Endothelial cell of umbilical vein (primary cell): Measurements from ENCODE around the gene BMP2. TPM values are rescaled to one million over a fixed set of nuclear protein-coding genes. Genes with fewer than 3 reads are reported as not detected.

Experiments used
- BruUV-seq: library from RNA; stranded (reverse); fragments of 400-500 nt; replicated peaks from 2 replicates; lab custom pipeline; 2021; lab: Mats Ljungman, UMichigan
- CTCF ChIA-PET: fragments of 300-600, 350-600 bp; sonication (Branson Sonifier 250); formaldehyde crosslinking; loops from one replicate; lab custom pipeline; 2021; ENCODE audit warnings: antibody characterized with exemption, inconsistent platforms; lab: Charles Lee
- POLR2A ChIA-PET: fragments of 300-600, 350-600 bp; sonication (Branson Sonifier 250); formaldehyde crosslinking; loops from one replicate; lab custom pipeline; 2021; ENCODE audit warnings: antibody characterized with exemption, inconsistent platforms; lab: Charles Lee
- DNase-seq: peaks from one replicate; pipeline ENCODE4 v3.0.0-alpha.2; 2011; ENCODE audit warnings: low read depth, low spot score
- FAIRE-seq: peaks from 2 replicates; lab custom pipeline; 2011; peaks lifted over from hg19 to GRCh38; lab: Jason Lieb, UNC
- H2AFZ ChIP-seq: 2 replicates; pipeline ENCODE4 v1.6.0; 2012; ENCODE audit warnings: low read depth, low read length, control low read depth, inconsistent platforms
- H3K27ac ChIP-seq: 2 replicates; pipeline ENCODE4 v1.5.1; 2011; ENCODE audit warnings: low read depth, mild to moderate bottlenecking, control low read depth, low read length, moderate library complexity; ENCODE audit not compliant: insufficient read depth
- H3K27me3 ChIP-seq, 2 experiments: 2 replicates each; pipeline versions ENCODE4 v1.6.0 to v1.6.1; 2011; ENCODE audit warnings: low read length in 2 of 2, mixed read lengths in 1 of 2; ENCODE audit not compliant: control insufficient read depth in 2 of 2, insufficient read depth in 2 of 2
- H3K36me3 ChIP-seq, 2 experiments: 2 replicates in 1 of 2; 3 replicates in 1 of 2; pipeline ENCODE4 v1.5.1; 2011; ENCODE audit warnings: low read length in 2 of 2, mild to moderate bottlenecking in 1 of 2, moderate library complexity in 1 of 2; ENCODE audit not compliant: control insufficient read depth in 2 of 2, insufficient read depth in 2 of 2; ENCODE audit errors: extremely low read depth in 1 of 2
- H3K4me1 ChIP-seq: 3 replicates; pipeline ENCODE4 v1.5.1; 2011; ENCODE audit warnings: mild to moderate bottlenecking, low read length; ENCODE audit not compliant: control insufficient read depth, insufficient read depth; ENCODE audit errors: extremely low read depth
- H3K4me2 ChIP-seq: 2 replicates; pipeline ENCODE4 v1.6.1; 2011; ENCODE audit warnings: low read length, control low read depth, mixed read lengths; ENCODE audit not compliant: insufficient read depth
- H3K4me3 ChIP-seq, 3 experiments: fragments of 200-600 bp in 1 of 3; sonication (generic), shearing (Covaris generic) in 1 of 3; replicated peaks in 1 of 3; 2 replicates each; pipeline ENCODE4 v1.5.1; 2011 to 2016; ENCODE audit warnings: control low read depth in 3 of 3, low read length in 3 of 3, mild to moderate bottlenecking in 2 of 3, inconsistent platforms in 1 of 3, low read depth in 1 of 3, moderate library complexity in 1 of 3; ENCODE audit not compliant: insufficient read depth in 1 of 3
- H3K79me2 ChIP-seq: 2 replicates; pipeline ENCODE4 v1.6.0; 2012; ENCODE audit warnings: low read length, inconsistent platforms; ENCODE audit not compliant: control insufficient read depth, insufficient read depth
- H3K9ac ChIP-seq: replicated peaks from 2 replicates; pipeline ENCODE3; 2011; ENCODE audit warnings: low read length, control low read depth; ENCODE audit not compliant: insufficient read depth; ENCODE audit errors: extremely low read depth
- H3K9me1 ChIP-seq: replicated peaks from 3 replicates; pipeline ENCODE4 v1.6.0; 2011; ENCODE audit warnings: mild to moderate bottlenecking, low read length; ENCODE audit not compliant: control insufficient read depth, insufficient read depth; ENCODE audit errors: extremely low read depth
- H3K9me3 ChIP-seq: replicated peaks from 2 replicates; pipeline ENCODE4 v1.5.1; 2012; ENCODE audit warnings: low read length, inconsistent platforms; ENCODE audit not compliant: control insufficient read depth, insufficient read depth
- H4K20me1 ChIP-seq: replicated peaks from 2 replicates; pipeline ENCODE3; 2011; ENCODE audit warnings: mild to moderate bottlenecking, low read length; ENCODE audit not compliant: control insufficient read depth, insufficient read depth; ENCODE audit errors: extremely low read depth
- EZH2 ChIP-seq: IDR thresholded peaks from 2 replicates; pipeline ENCODE4 v1.6.1; 2012; ENCODE audit warnings: borderline replicate concordance, low read depth, mild to moderate bottlenecking, moderate library complexity, low read length, inconsistent platforms; ENCODE audit not compliant: severe bottlenecking
- FOS ChIP-seq: IDR thresholded peaks from 2 replicates; pipeline ENCODE4 v1.6.1; 2011; ENCODE audit warnings: mild to moderate bottlenecking, low read length, moderate library complexity, borderline replicate concordance; ENCODE audit not compliant: insufficient read depth
- GATA2 ChIP-seq: IDR thresholded peaks from 2 replicates; pipeline ENCODE4 v1.7.0; 2011; ENCODE audit warnings: low read depth, mild to moderate bottlenecking, moderate library complexity, mixed read lengths, low read length; ENCODE audit not compliant: insufficient read length, insufficient read depth
- JUN ChIP-seq: IDR thresholded peaks from 2 replicates; pipeline ENCODE4 v1.6.1; 2011; ENCODE audit warnings: borderline replicate concordance, low read depth; ENCODE audit not compliant: insufficient read length, insufficient read depth
- MYC ChIP-seq: IDR thresholded peaks from one replicate; pipeline ENCODE4 v1.6.1; 2011; ENCODE audit warnings: mild to moderate bottlenecking, low read depth, low read length
- POLR2A ChIP-seq: IDR thresholded peaks from 2 replicates; pipeline ENCODE4 v1.6.1; 2012; ENCODE audit warnings: low read depth, mild to moderate bottlenecking, control low read depth, low read length
- POLR2AphosphoS5 ChIP-seq: IDR thresholded peaks from 2 replicates; pipeline ENCODE4 v1.6.1; 2012; ENCODE audit warnings: low read depth, mild to moderate bottlenecking, control low read depth, low read length, moderate library complexity; ENCODE audit not compliant: insufficient read depth
- dilution Hi-C: fragments of 300-500 bp; cut with MboI; formaldehyde crosslinking; loops from one replicate; pipeline ENCODE4 v1.15.0; 2019; ENCODE audit warnings: low sequenced_read_pairs; ENCODE audit not compliant: extremely low pct_ligation_motif_present
- intact Hi-C: fragments of 100-400 bp; cut with micrococcal nuclease; formaldehyde crosslinking; loops from one replicate; pipeline ENCODE4 v1.10.0; 2022
- polyA plus RNA-seq, 4 experiments: library from polyadenylated mRNA; depleted of rRNA in 3 of 4; stranded (reverse) in 3 of 4; unstranded in 1 of 4; fragments of >200 nt; gene quantifications; 2 replicates each; pipeline versions ENCODE4 v1.2.1 to v1.2.3, GENCODE V29; 2011 to 2012; ENCODE audit warnings: missing spikeins in 1 of 4
- total RNA-seq: library from RNA; stranded (reverse); gene quantifications from 2 replicates; pipeline ENCODE4 v1.2.3, GENCODE V29; 2021
- TF ChIP-seq, protein P1 (sequence below), 2 donors: IDR thresholded peaks; 1 replicate in 1 of 2; 2 replicates in 1 of 2; pipeline ENCODE4 v1.5.1; 2011; ENCODE audit warnings: low read length in 2 of 2, mild to moderate bottlenecking in 2 of 2, moderate library complexity in 2 of 2, control low read depth in 1 of 2, inconsistent platforms in 1 of 2, low read depth in 1 of 2; ENCODE audit not compliant: insufficient read depth in 1 of 2; ENCODE audit errors: extremely low read depth in 1 of 2
- TF ChIP-seq, protein P2 (sequence below): IDR thresholded peaks from 2 replicates; pipeline ENCODE4 v1.6.1; 2011; ENCODE audit not compliant: insufficient read depth, insufficient read length

The BMP2 gene
- total and polyA plus RNA-seq, 2 donors (not counting 3 experiments of a cell fraction or from before 2014, with no cell fraction given), result 7.1 to 15.7 TPM

DNA sequence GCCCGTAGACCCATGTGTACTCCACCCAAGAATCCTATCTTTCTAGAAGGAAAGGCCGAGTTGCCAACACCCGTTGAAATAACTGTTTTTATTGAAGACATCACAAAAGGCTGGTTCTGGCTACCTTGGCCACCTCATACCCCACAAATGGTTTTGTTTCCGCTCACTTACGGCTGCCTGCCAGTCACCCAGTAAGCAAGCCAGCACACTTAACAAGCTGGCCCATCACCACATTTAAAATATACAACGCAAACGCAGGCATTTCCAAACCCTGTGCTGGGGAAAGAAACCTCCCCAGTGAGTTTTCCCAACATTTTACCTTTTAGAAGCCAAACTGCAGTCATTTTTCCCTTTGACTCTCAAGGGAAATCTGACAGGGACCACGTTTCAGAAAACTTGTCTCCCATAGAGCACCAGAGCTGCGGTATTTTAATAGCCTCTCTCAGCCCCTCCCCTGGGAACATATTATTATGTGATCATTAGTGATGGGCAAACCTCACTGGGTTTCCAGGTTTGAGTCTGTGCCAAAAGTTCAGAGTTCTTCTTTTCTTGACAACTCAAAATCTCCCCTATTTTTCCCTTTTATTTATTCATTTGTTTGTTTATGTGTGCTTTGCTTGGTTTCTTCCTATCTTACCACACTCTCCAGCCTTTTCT, 36.7 kb upstream of the BMP2 start:
- dilution Hi-C loops (no loop called here), intact Hi-C loops (no loop called here)
- Histone ChIP-seq H3K79me2 (no peaks in the 10 kb centered on the region), H3K4me2 (no peak overlapping the region), H3K9me3 (no peaks in the 10 kb centered on the region), H3K9ac (no peak overlapping the region), H3K4me1 (no peaks in the 10 kb centered on the region), H3K9me1 (no peaks in the 10 kb centered on the region), H3K4me3 (no peak overlapping the region), H3K27me3 (no peaks in the 10 kb centered on the region), H4K20me1 (no peaks in the 10 kb centered on the region), H3K27ac (no peak overlapping the region), H3K36me3 (no peaks in the 10 kb centered on the region), H2AFZ (no peak overlapping the region)
- TF ChIP-seq POLR2A (no peak), GATA2 (no peak), MYC (no peak), FOS (no peak)
- TF ChIP-seq, protein P1, sequence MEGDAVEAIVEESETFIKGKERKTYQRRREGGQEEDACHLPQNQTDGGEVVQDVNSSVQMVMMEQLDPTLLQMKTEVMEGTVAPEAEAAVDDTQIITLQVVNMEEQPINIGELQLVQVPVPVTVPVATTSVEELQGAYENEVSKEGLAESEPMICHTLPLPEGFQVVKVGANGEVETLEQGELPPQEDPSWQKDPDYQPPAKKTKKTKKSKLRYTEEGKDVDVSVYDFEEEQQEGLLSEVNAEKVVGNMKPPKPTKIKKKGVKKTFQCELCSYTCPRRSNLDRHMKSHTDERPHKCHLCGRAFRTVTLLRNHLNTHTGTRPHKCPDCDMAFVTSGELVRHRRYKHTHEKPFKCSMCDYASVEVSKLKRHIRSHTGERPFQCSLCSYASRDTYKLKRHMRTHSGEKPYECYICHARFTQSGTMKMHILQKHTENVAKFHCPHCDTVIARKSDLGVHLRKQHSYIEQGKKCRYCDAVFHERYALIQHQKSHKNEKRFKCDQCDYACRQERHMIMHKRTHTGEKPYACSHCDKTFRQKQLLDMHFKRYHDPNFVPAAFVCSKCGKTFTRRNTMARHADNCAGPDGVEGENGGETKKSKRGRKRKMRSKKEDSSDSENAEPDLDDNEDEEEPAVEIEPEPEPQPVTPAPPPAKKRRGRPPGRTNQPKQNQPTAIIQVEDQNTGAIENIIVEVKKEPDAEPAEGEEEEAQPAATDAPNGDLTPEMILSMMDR (IDR thresholded peaks at IDR 0.05; ENCODE audit: extremely low read depth in 1 of 2, insufficient read depth in 1 of 2, low read depth in 1 of 2, low read length in 2 of 2), result no peak
- POLR2A ChIA-PET, result no interaction called here
- no peak for FAIRE-seq
- no peak for DNase-seq
- CTCF ChIA-PET, result no interaction called here
- no TSS peak for BruUV-seq

DNA sequence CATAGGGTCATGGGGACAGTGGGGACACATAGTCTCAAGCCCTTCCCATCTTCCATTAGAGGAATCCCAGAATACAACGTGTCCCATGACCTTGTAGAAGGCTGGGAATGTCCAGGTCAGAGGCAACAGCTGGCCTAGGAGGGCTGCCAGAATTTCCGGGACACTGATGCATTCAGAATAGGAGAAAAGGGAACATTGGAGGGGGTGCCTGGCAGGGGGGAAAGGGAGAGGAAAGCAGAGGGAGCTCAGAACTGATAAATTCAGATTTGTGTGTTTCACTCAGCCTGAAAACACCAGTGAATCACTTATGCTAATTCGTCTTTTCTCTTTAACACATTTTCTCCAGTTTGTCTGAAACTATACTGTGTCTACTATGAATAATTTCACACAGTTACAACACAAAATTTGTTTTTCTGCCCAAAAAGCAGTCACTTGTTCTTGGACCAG, 35.5 kb upstream of the BMP2 start:
- dilution Hi-C loops, result no loop called here
- TF ChIP-seq, protein P2, sequence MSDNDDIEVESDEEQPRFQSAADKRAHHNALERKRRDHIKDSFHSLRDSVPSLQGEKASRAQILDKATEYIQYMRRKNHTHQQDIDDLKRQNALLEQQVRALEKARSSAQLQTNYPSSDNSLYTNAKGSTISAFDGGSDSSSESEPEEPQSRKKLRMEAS, result no peak
- TF ChIP-seq POLR2AphosphoS5 (no peak), EZH2 (no peak), GATA2 (no peak), MYC (no peak), FOS (no peak), POLR2A (no peak), JUN (no peak)
- TF ChIP-seq, protein P1 (IDR thresholded peaks at IDR 0.05; ENCODE audit: extremely low read depth in 1 of 2, insufficient read depth in 1 of 2, low read depth in 1 of 2, low read length in 2 of 2), result no peak
- Histone ChIP-seq H3K9me3 (no peaks in the 10 kb centered on the region), H3K79me2 (no peaks in the 10 kb centered on the region), H3K9ac (no peak overlapping the region), H3K4me3 (no peak overlapping the region), H4K20me1 (no peaks in the 10 kb centered on the region), H3K27me3 (no peaks in the 10 kb centered on the region), H3K9me1 (no peaks in the 10 kb centered on the region), H3K27ac (no peak overlapping the region), H2AFZ (no peak overlapping the region), H3K4me1 (no peaks in the 10 kb centered on the region), H3K4me2 (no peak overlapping the region), H3K36me3 (no peaks in the 10 kb centered on the region)
- intact Hi-C loops, result no loop called here
- no peak for FAIRE-seq
- CTCF ChIA-PET, result no interaction called here
- POLR2A ChIA-PET, result no interaction called here
- no TSS peak for BruUV-seq
- no peak for DNase-seq
